HL-60 (cell line): ENCODE results near the gene L3MBTL3.

Experiments used
- DNase-seq, 2 experiments: peaks; one replicate each; pipeline ENCODE4 v3.0.0-alpha.2; 2010 to 2020; ENCODE audit warnings: low read depth in 1 of 2, low spot score in 1 of 2
- H3K27ac ChIP-seq: fragments of 250-450 bp; sonication (Bioruptor Pico); replicated peaks from 2 replicates; pipeline ENCODE4 v1.5.1; 2020; ENCODE audit warnings: mild to moderate bottlenecking, moderate library complexity
- H3K27me3 ChIP-seq: fragments of 250-450 bp; sonication (Bioruptor Pico); 2 replicates; pipeline ENCODE4 v1.5.1; 2021; ENCODE audit warnings: mild to moderate bottlenecking, moderate library complexity; ENCODE audit not compliant: insufficient read depth, poor library complexity, severe bottlenecking
- H3K4me3 ChIP-seq: replicated peaks from 2 replicates; pipeline ENCODE4 v1.5.1; 2011; ENCODE audit warnings: mild to moderate bottlenecking, control low read depth, low read length; ENCODE audit not compliant: insufficient read depth
- CTCF ChIP-seq: IDR thresholded peaks from one replicate; pipeline ENCODE4 v1.5.1; 2011; ENCODE audit warnings: low read length, control low read depth, inconsistent platforms; ENCODE audit not compliant: insufficient read depth
- GABPA ChIP-seq: IDR thresholded peaks from 2 replicates; pipeline ENCODE4 v1.6.1; 2012; ENCODE audit warnings: low read depth
- POLR2AphosphoS5 ChIP-seq: IDR thresholded peaks from 2 replicates; pipeline ENCODE4 v1.6.1; 2012; ENCODE audit warnings: low read depth
- REST ChIP-seq: IDR thresholded peaks from 2 replicates; pipeline ENCODE4 v1.6.1; 2012; ENCODE audit warnings: low read depth; ENCODE audit not compliant: insufficient replicate concordance
- SPI1 ChIP-seq: IDR thresholded peaks from 2 replicates; pipeline ENCODE4 v1.6.1; 2012; ENCODE audit warnings: low read depth, mild to moderate bottlenecking, borderline replicate concordance

Gene L3MBTL3

GRCh38 chr6:130032758-130033340 is 14.5 kb downstream of the L3MBTL3 start:
- no peak overlapping the region for H3K27ac ChIP-seq
- H3K4me3 ChIP-seq: no peak overlapping the region
- H3K27me3 ChIP-seq: no peaks in the 10 kb centered on the region
- TF ChIP-seq GABPA (no peak), SPI1 (peak; percentile 74; the same call in 1 of the 2 replicates)
- DNase-seq: no peak

GRCh38 chr6:130033949-130034348 is 15.6 kb downstream of the L3MBTL3 start:
- H3K27ac ChIP-seq: no peak overlapping the region

GRCh38 chr6:130034378-130035146 is 16.2 kb downstream of the L3MBTL3 start:
- no peak overlapping the region for H3K27ac ChIP-seq

More at GRCh38 chr6:130033949-130034348, 15.6 kb downstream of the L3MBTL3 start:
- Histone ChIP-seq H3K27me3 (no peaks in the 10 kb centered on the region), H3K4me3 (no peak overlapping the region)
- TF ChIP-seq REST: no peak
- no peak for TF ChIP-seq GABPA
- TF ChIP-seq CTCF: no peak
- TF ChIP-seq POLR2AphosphoS5: no peak
- no peak for TF ChIP-seq SPI1
- no peak for DNase-seq

More at GRCh38 chr6:130034378-130035146, 16.2 kb downstream of the L3MBTL3 start:
- TF ChIP-seq REST (no peak), SPI1 (no peak), GABPA (no peak), CTCF (no peak), POLR2AphosphoS5 (no peak)
- Histone ChIP-seq H3K27me3 (no peaks in the 10 kb centered on the region), H3K4me3 (no peak overlapping the region)
- DNase-seq: no peak
